ENCODE data around the gene RNF169. TPM values are rescaled to one million over a fixed set of nuclear protein-coding genes. Genes with fewer than 3 reads are reported as not detected.

RNF169 gene
- total and polyA plus RNA-seq, 8 donors, result 19.4 to 23.6 (median 22.2) TPM

GRCh38 chr11:74783241-74783871 is 34.7 kb downstream of the RNF169 start:
- TF ChIP-seq CTCF (IDR thresholded peaks at IDR 0.05), result no peak
- H3K9me3 ChIP-seq, result no peaks in the 10 kb centered on the region
- H3K4me1 ChIP-seq, result peaks cover 11 to 52% of the 10 kb centered on the region in 2 donors
- DNase-seq (no peak), ATAC-seq (peak; percentile 88)
- intact Hi-C loops (cut with DNase I), result no loop called here
- peak overlapping the region; percentile 53 to 84 for H3K27ac ChIP-seq
- no peaks in the 10 kb centered on the region for H3K36me3 ChIP-seq
- no peak overlapping the region for H3K4me3 ChIP-seq
- H3K27me3 ChIP-seq, result no peaks in the 10 kb centered on the region

GRCh38 chr11:74784234-74784633 is 35.6 kb downstream of the RNF169 start:
- Histone ChIP-seq H3K9me3 (no peaks in the 10 kb centered on the region), H3K4me3 (no peak overlapping the region), H3K36me3 (peaks cover 0 to 2% of the 10 kb centered on the region in 2 donors), H3K27ac (peak overlapping the region in 1 of 2 donors; percentile 84), H3K27me3 (no peaks in the 10 kb centered on the region), H3K4me1 (peaks cover 11 to 52% of the 10 kb centered on the region in 2 donors)
- ATAC-seq (no peak), DNase-seq (no peak)
- TF ChIP-seq CTCF (IDR thresholded peaks at IDR 0.05), result no peak
- intact Hi-C loops (cut with DNase I), result no loop called here

GRCh38 chr11:74784726-74785125 is 36.1 kb downstream of the RNF169 start:
- Histone ChIP-seq H3K4me3 (no peak overlapping the region), H3K36me3 (peaks cover 0 to 7% of the 10 kb centered on the region in 2 donors), H3K4me1 (peaks cover 11 to 49% of the 10 kb centered on the region in 2 donors), H3K27me3 (no peaks in the 10 kb centered on the region), H3K9me3 (no peaks in the 10 kb centered on the region), H3K27ac (peak overlapping the region in 1 of 2 donors; percentile 84)
- intact Hi-C loops (cut with DNase I), result no loop called here
- DNase-seq (no peak), ATAC-seq (no peak)
- no peak for TF ChIP-seq CTCF (IDR thresholded peaks at IDR 0.05)

- no peak overlapping the region for H3K27ac ChIP-seq
- DNase-seq, result no peak
- intact Hi-C loops (cut with DNase I), result no loop called here
These were observed 37.9 kb downstream of the RNF169 start for GRCh38 chr11:74786574-74786973.

More at GRCh38 chr11:74786574-74786973, 37.9 kb downstream of the RNF169 start:
- TF ChIP-seq CTCF (IDR thresholded peaks at IDR 0.05), result no peak
- no peak overlapping the region for H3K4me3 ChIP-seq
- peaks cover 11 to 39% of the 10 kb centered on the region in 2 donors for H3K4me1 ChIP-seq
- no peak for ATAC-seq
- no peaks in the 10 kb centered on the region for H3K9me3 ChIP-seq
- H3K27me3 ChIP-seq, result no peaks in the 10 kb centered on the region
- H3K36me3 ChIP-seq, result peaks cover 5 to 25% of the 10 kb centered on the region in 2 donors

Data from left lung (tissue), 10 donors.